Left colon (tissue), 2 donors: ENCODE results near the gene ARFGEF3. TPM values are rescaled to one million over a fixed set of nuclear protein-coding genes. Genes with fewer than 3 reads are reported as not detected.
"Not testable (repeated sequence)": the region's sequence is repeated elsewhere in the genome, so short reads cannot be mapped to it uniquely, and the experiment has no call there.

ENCODE experiments used
- ATAC-seq: fragments of 200-7000 bp; cut with Tn5 transposase; one replicate; pipeline ENCODE4 v1.9.1; 2020; ENCODE audit warnings: mild to moderate bottlenecking, moderate library complexity
- DNase-seq, 2 donors: peaks; one replicate each; pipeline ENCODE4 v3.0.0-alpha.2; 2020
- intact Hi-C, 2 donors: fragments of 100-400 bp; cut with DNase I in 1 of 2; cut with micrococcal nuclease in 1 of 2; formaldehyde crosslinking; loops; one replicate each; pipeline versions ENCODE4 v1.11.2 to v1.14.0; 2022; cut with DNase I, micrococcal nuclease
- long read RNA-seq: library from polyadenylated mRNA; unstranded; transcript quantifications from one replicate; pipeline ENCODE4 v2.0.0, GENCODE V29; 2021
- total RNA-seq, 2 donors: library from RNA; stranded (reverse); fragmentation: NEBNext Ultra II Directional; extraction: Animal tissue kit (Norgen Biotek cat#: 25700); gene quantifications; one replicate each; pipeline ENCODE4 v1.2.1, GENCODE V29; 2021
- donor health status: DM: no; HTN: no; CAD: no.
- donor health status: DM: yes; HTN: yes; CAD: no.

The ARFGEF3 gene
- 10 to 100 TPM; 19.1 to 24.8 TPM for total RNA-seq
- long read RNA-seq, partial matches to known transcripts: 4 of 11 reads
- long read RNA-seq, other reads (novel, unspliced or antisense): 7 of 11 reads

GRCh38 chr6:138161338-138162110 lies at the start of gene ARFGEF3:
Gene ARFGEF3 (plus strand): TSS chr6:138161939. CDS start chr6:138162087, 148 bp downstream.
- peak; percentile 47 to 77 for DNase-seq
- peak; percentile 90 for ATAC-seq
- intact Hi-C loops: no loop called here

GRCh38 chr6:138113588-138114210 lies 48.0 kb upstream of the ARFGEF3 start:
- no peak for ATAC-seq
- DNase-seq: no peak
- intact Hi-C loops: loop anchor here (10.0 kb wide), 5 partner anchors 109 to 651 kb away; no protein-coding TSS in a partner anchor

- intact Hi-C loops: loop anchor here (5.0 to 10.0 kb wide), 6 partner anchors 110 to 650 kb away; no protein-coding TSS in a partner anchor
- DNase-seq (no peak), ATAC-seq (no peak)
Observed at GRCh38 chr6:138115201-138115600, 46.5 kb upstream of the ARFGEF3 start.

- peak; percentile 95 for ATAC-seq
- DNase-seq: peak; percentile 35 to 51
Observed at GRCh38 chr6:138115877-138116660, 45.7 kb upstream of the ARFGEF3 start.

GRCh38 chr6:138116661-138116999 lies 45.1 kb upstream of the ARFGEF3 start:
- DNase-seq: no peak
- intact Hi-C loops: loop anchor here (5.0 to 10.0 kb wide), 6 partner anchors 112 to 648 kb away; no protein-coding TSS in a partner anchor
- no peak for ATAC-seq

More at GRCh38 chr6:138115877-138116660, 45.7 kb upstream of the ARFGEF3 start:
- intact Hi-C loops: loop anchor here (5.0 to 10.0 kb wide), 6 partner anchors 111 to 649 kb away; no protein-coding TSS in a partner anchor

- no peak for DNase-seq
- intact Hi-C loops: loop anchor here (5.0 to 10.0 kb wide), 6 partner anchors 113 to 647 kb away; no protein-coding TSS in a partner anchor
- ATAC-seq: no peak
Observed at GRCh38 chr6:138117376-138117914, 44.3 kb upstream of the ARFGEF3 start.

GRCh38 chr6:138119229-138119628 lies 42.5 kb upstream of the ARFGEF3 start:
- intact Hi-C loops: loop anchor here (5.0 to 10.0 kb wide), 6 partner anchors 114 to 646 kb away; no protein-coding TSS in a partner anchor
- DNase-seq, ATAC-seq: not testable (repeated sequence)

GRCh38 chr6:138119976-138120375 lies 41.8 kb upstream of the ARFGEF3 start:
- intact Hi-C loops: loop anchor here (5.0 to 10.0 kb wide), 7 partner anchors 115 to 645 kb away; no protein-coding TSS in a partner anchor
- DNase-seq (no peak), ATAC-seq (no peak)

GRCh38 chr6:138124096-138124495 lies 37.6 kb upstream of the ARFGEF3 start:
- ATAC-seq: no peak
- DNase-seq: no peak
- intact Hi-C loops: loop anchor here in 1 of 2 donors (10.0 kb wide), 1 partner anchor 271 kb away; no protein-coding TSS in a partner anchor

- intact Hi-C loops: loop anchor here in 1 of 2 donors (10.0 kb wide), 1 partner anchor 267 kb away; no protein-coding TSS in a partner anchor
- DNase-seq (no peak), ATAC-seq (no peak)
Observed at GRCh38 chr6:138128096-138128495, 33.6 kb upstream of the ARFGEF3 start.

GRCh38 chr6:138129190-138129589 lies 32.5 kb upstream of the ARFGEF3 start:
- DNase-seq: no peak
- ATAC-seq: no peak
- intact Hi-C loops: loop anchor here in 1 of 2 donors (10.0 kb wide), 1 partner anchor 266 kb away; no protein-coding TSS in a partner anchor

- no peak for DNase-seq
- intact Hi-C loops: no loop called here
- no peak for ATAC-seq
Observed at GRCh38 chr6:138142806-138143205, 18.9 kb upstream of the ARFGEF3 start.

- DNase-seq (no peak), ATAC-seq (no peak)
- intact Hi-C loops: no loop called here
Observed at GRCh38 chr6:138145402-138145801, 16.3 kb upstream of the ARFGEF3 start.

GRCh38 chr6:138146544-138146943 lies 15.2 kb upstream of the ARFGEF3 start:
- intact Hi-C loops: no loop called here
- ATAC-seq (no peak), DNase-seq (no peak)

- intact Hi-C loops: no loop called here
Observed at GRCh38 chr6:138155443-138155842, 6.3 kb upstream of the ARFGEF3 start.

GRCh38 chr6:138157986-138158638 lies 3.6 kb upstream of the ARFGEF3 start:
- no peak for ATAC-seq
- intact Hi-C loops: no loop called here
- DNase-seq: no peak

More at GRCh38 chr6:138155443-138155842, 6.3 kb upstream of the ARFGEF3 start:
- DNase-seq (no peak), ATAC-seq (no peak)

- intact Hi-C loops: no loop called here
- ATAC-seq: no peak
- no peak for DNase-seq
Observed at GRCh38 chr6:138159246-138159645, 2.5 kb upstream of the ARFGEF3 start.
